NCI-H1694 treated with DMSO at 0.1 percent for 48 hours (cell line): ENCODE data around the gene SMURF1.

Source experiments
- DNase-seq: peaks from one replicate; lab custom pipeline; 2025; lab: John Stamatoyannopoulos, UW

SMURF1 gene

DNA sequence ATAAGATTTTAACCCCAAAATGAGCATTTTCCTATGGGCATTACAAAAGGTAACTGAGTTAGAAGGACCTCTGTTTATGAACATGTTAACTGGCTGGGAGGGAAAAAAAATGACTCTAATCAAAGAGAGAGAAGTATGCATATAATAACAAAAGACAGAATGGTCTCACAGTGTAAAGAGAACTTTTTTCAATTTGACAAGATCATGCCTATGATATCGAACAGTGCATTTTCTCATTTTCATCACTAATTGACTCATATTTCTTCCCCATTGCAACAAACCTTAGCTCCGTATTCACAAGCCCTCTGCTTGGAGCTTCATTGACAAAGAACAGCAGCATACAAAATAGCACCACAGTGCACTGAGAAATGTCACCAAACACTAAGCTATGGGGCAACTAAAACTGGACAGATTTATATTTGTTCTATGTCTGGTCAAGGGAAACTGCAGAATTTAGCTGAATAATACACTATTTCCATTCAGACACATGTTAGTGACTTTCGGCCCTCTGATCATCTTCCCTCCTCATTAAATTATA, 45.6 kb downstream of the SMURF1 start:
- DNase-seq = no peak

DNA sequence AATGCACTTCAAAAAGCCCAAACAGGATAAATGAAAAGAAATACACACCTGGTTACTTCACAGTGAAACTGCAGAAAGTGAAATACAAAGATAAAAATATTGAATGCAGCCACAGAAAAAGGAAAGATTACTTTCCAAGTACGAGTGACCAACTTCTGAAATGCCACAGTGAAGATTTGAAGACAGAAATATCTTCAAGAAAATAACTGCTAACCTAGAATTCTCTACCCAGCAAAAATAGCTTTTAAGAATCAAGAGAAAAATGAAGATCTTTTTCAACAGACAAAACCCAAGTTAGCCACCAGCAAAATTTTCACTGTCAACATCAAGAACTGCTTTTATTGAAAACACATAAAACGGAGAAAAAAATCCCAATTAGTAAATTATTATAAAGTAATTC, 46.2 kb downstream of the SMURF1 start:
- no peak for DNase-seq

DNA sequence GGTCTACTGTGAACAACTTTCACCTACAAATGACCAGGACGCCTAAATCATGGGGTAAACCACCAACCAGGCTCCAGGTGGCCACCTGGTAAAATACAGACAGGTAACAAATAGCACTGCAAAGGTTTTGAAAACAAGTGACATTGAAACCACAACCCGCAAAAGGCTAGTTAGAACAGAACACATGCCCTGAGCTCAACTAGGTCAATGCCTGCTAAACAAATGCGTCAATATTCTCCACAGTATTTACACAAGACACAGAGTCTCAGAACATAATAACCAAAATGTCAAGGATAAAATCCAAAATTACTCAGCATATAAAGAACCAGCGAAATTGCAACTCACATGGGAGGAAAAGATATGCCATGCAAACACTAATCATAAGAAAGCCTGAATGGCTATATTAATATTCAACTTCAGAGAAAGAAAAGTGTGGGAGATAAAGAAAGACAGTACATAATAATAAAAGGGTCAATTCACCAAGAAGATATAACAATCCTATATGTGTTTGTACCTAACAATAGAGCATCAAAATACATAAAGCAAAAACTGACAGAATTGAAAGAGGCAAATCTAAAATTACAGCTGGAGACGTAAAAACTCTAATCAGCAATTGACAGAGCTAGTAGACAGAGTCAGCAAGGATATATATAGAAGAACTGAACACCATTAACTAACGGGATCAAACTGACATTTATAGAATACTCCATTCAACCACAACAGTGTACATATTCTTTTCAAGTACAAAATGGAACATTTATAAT, 47.6 kb downstream of the SMURF1 start:
- no peak for DNase-seq

DNA sequence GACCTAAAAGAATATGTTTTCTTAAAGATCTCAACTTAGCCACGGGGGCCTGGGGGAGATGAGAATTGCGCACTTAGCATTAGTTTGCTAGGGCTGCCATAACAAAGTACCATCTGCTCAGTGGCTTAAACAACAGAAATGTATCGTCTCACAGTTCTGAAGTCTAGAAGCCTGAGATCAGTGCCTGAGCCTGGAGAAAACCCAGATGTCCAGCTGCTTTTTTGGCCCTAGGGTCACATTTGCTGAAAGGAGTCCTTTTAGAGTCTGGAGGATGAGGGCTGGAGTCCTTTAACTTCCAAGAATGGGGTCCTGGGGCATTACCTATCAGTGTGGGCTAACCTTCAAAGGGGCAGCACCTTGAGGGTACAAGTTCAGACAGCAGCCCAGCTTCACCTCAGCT, 48.2 kb downstream of the SMURF1 start:
- DNase-seq = no peak

DNA sequence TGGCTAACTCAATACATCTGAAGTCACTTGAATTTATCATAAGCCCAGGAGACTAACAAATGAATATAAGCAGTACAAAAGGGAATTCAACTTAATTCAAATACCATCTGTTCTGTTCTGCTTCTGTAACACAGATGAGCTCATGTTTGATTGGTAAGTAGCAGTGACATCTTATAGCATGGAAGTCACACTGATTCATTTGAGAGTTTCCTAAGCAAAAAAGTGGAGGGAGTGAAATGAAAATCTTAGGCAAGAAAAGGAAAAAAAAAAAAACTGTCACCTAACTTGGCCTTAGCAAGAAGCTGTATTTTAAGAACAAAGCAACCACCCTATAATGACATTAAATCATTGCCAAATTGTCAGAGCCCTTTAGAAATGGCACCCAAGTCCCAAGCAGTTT, 49.5 kb downstream of the SMURF1 start:
- peak; percentile 74 for DNase-seq

DNA sequence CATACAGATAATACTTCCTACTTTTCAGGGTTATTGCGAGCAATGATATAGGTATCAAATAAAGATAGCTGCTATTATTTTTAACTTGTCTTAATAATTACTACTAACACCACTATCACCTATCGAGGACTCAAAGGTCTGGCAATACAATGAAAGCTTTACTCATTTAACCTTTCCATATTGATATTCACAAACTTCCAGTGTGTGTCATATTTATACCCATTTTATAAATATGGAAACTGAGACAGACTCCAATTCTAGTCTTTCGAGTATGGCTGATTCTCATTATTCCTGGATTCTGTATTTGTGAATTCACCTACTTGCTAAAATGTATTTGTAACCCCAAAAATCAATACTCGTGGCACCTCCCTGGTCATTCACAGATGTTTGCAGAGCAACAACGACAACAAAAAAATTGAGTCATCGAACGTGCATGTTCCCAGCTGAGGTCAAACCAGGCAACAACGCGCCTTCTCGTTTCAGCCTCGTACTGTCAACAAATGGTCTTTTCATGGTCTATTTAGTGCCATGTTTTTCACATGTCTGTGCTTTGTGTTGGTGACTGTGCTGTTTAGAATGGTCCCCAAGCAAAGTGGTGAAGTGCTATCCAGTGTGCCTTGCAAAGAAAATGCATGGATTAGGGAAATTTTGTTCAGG, 51.7 kb downstream of the SMURF1 start:
- peak; percentile 50 for DNase-seq

DNA sequence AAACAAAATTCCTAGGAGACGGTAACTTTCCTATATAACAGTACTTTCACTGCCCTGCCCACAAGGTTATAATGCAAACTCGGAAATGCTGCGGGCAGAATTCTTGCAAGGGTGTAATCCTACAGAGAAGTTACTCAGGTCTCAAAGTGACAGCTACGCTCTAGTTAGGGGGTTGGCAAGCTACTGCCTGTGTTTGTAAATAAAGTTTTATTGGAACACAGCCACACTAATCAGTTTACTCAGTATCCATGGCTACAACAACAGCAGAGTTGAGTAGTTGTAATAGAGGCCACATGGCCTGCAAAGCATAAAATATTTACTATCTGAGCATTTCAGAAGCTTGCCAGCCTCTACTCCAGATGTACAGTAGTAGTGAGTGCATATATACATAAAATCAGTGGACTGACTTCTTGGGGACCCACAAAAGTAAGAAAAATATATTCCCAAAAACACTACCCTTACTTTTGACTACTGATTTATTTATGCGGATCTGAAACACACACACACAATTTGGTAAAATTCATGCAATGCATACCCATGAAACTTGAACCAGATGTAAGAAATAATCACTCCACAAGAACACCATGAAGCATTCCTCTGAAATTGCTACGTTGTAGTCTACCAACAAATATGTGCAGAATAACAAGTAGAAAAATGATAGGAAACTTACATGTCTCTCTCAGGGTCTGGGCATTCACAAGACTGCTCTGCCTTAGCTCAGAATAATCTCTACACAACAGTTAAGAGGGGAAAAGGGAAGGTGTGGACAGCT, 53.0 kb downstream of the SMURF1 start:
- peak; percentile 44 for DNase-seq

DNA sequence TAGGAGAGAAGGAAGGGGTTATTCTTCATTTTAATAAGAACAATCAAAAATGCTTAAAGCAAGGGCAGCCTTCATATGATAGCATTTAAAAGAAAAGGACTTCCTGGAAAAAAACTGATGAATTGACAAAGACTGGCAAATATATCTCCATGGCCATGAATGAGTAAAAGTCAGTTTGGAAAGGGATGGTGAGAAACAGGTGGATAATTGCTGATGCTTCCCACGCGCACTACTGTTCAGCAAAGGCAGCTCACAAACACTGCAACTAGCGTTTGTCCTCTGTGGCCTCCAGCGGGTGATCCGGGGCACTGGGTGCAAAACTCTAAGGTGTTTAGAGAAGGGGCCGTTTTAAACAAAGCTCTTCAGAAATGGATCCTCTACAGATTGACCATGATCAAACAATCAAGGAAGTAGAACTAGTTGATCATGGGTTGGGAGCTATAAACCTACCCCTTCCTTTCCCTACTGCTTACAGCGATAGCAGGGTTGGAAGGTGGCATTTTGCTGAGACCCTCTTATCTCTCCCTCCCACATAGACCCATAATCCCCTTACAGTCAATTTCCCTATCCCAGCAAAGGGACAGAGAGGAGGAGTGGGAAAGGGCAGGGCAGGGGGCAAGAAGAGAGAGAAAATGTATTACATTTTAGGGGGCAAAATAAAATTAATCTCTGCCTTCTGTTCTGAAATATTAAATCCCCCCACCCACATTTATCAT, 53.8 kb downstream of the SMURF1 start:
- no peak for DNase-seq

DNA sequence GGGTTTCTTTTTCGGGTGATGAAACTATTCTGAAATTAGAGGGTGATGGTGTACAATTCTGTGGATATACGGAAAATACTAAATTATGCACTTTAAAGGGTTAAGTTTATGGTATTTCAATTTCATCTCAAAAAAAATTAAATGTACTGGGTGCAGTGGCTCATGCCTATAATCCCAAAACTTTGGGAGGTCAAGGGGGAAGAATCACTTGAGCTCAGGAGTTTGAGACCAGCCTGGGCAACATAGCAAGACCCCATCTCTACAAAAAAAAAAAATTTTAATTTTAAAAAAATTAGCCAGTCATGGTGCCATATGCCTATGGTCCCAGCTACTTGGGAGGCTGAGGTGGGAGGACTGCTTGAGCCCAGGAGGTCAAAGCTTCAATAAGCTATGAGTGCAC, 57.0 kb downstream of the SMURF1 start:
- DNase-seq = no peak

DNA sequence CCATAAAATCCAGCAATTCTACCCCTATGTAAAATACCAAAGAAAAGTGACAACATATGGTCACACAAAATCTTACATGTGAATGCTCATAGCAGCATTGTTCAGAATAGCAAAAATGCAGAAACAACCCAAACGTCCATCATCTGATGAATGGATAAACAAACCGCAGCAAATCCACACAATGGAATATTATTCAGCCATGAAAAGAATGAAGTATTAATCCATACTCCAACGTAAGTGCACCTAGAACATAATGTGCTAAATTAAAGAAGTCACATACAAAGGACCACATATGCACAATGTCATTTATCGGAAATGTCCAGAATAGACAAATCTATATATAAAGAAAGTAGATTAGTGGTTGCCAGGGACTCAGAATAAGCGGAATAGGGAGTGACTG, 57.4 kb downstream of the SMURF1 start:
- no peak for DNase-seq

DNA sequence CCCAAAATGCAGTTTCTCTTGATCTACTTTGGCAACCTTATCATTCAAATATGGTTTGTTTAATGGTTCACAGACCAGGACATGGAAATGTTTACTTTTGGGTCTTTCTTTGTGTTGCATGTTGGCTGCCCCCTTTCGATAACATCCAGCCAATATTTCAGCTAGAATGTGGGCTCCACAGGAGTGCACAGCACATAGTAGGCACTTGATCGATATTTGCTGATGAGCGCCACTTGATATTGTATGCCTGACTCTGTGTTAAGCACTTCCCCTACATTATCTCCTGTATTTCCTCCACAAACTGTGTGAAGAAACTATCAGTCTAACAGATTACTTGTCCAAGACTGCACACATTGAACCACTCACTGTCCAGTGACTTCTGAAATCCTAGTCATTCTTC, 60.2 kb downstream of the SMURF1 start:
- no peak for DNase-seq

DNA sequence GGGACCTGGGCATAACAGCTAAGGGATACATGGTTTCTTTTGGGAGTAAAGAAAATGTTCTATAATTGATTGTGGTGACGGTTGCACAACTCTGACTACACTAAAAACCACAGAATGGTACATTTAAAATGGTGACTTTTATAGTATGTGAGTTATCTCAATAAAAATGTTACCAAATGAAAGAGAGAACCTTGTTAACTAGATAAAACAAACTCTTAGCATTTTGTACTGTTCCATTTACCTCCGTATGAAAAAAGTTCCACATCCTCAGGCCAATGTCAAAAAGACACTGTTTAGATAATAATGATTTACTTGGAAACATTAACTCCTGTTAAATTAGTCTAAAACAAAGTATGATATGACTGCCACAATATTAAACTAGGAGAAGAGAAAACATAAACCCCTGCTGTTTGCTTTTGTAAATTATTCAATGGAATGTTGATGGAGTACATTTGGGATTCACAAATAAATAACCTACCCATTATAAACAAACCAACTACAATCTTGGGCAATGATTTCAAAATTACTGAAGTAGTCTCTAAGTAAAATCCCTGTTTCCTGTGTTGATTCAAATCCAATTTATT, 60.7 kb downstream of the SMURF1 start:
- DNase-seq = no peak

DNA sequence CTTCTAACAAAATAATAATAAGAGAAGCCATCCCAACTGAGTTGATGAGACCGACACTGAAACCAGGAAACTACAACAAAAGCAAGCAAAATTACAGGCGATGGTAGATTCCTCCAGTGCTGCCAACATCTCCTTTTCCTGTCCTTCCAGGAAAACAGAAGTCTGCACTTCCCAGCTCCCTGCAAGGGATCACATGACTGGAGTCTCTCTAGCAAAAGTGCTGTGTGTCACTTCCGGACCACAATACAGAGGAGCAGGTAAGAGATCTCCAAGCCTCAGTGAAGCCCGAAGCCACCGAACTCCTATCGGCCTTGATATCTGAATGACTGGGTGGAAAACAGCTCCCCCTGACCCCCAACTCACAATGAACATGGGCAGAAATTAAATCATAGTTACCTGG, 63.2 kb downstream of the SMURF1 start:
- no peak for DNase-seq

DNA sequence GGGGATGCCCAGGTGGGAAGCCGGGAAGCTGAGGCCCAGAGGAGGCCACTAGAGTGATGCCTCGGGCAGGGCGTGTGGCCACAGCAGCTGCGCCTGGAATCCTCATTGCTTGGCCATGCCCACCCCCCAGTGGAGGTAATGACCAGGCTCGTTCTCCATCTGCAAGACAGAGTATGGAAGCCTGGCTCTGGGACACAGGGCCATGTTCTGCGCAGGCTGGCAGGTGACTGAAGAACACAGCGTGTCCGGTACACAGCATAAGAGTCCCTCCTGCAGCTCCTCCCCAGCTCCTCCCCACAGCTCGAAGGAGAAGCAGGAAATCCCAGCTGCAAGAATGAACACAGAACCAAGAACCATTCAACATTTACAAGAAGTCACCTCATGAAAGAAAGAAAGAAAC, 64.8 kb downstream of the SMURF1 start:
- no peak for DNase-seq

DNA sequence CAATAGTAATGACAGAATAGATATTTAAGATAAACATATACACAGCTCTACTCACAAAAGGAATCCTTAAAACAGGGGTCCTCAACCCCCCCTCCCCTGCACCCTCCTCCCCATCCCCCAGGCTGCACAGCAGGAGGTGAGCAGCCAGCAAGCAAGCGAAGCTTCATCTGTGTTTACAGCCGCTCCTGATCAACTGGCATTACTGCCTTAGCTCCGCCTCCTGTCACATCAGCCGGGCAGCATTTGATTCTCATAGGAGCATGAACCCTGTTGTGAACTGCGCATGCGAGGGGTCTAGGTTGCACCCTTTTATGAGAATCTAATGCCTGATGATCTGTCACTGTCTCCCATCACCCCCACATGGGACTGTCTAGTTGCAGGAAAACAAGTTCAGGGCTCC, 65.5 kb downstream of the SMURF1 start:
- no peak for DNase-seq

DNA sequence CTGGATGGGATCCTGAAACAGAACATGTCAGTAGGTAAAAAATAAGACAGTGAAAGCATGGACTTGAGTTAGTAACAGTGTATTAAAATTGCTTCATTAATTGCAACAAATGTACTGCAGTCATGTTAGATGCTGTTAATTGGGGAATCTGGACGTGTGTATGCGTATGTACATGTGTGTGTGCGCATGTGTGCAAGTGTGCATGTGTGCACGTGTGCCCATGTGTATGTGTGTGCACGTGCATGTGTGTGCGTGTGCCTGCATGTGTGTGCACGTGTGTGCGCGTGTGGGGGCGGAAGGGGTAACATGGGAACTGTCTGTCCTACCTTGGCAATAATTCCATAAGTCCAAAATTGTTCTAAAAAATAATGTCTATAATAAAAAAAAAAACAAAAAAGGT, 67.3 kb downstream of the SMURF1 start:
- no peak for DNase-seq

DNA sequence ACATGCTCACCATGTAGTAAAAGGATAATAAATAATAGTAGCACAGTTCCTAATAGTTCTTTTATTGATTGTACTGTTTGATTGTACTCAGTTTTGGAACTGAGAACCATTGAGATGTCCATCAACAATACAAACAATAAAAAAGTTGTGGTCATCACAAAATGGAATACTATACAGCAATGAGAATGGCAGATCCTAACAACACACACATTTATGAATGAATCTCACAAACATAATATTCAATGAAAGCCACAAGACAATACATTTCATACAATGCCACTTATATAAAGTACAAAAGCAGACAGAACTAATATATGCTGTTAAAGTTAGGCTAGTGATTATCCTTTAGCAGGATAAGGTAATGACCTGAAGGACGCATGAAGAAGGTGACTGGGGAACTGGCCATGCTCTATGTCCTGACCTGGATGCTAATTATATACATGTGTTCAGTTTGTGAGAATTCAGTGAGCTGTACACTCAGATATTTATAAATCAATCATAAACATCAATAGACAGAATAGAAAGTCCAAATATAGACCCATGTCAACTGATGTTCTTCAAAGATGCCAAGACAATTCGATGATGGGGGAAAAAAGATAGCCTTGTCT, 70.0 kb downstream of the SMURF1 start:
- DNase-seq = no peak

DNA sequence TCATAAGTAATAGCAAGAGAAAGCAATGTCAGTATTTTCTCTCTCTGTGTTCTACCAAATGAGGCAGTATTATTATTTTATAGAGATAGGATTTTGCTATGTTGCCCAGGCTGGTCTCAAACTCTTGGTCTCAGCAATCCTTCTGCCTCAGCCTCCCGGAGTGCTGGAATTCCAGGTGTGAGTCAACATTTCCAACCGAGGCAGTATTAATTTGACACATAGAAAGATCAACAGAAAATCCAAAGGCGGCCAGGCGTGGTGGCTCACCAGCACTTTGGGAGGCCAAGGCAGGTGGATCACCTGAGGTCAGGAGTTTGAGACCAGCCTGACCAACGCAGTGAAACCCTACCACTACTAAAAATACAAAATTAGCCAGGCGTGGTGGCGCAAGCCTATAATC, 71.8 kb downstream of the SMURF1 start:
- DNase-seq = no peak

DNA sequence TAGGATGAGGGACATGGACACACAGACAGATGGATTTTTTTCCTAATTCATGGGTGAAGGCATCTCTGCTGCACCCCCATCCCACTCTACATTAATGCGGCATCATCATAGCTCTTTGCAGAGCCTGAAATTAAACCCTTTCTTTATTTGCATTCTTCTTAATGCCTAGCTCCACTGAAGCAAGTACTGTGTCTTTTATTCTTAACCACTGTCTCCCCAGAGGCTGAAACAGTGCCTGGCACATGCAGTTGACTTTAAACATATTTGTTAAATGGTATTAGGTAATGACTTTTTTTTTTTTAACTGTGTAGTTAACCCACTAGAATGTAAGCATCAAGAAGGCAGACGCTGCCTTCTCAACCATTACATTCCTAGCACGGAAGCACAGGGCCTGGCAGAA, 73.5 kb downstream of the SMURF1 start:
- no peak for DNase-seq

DNA sequence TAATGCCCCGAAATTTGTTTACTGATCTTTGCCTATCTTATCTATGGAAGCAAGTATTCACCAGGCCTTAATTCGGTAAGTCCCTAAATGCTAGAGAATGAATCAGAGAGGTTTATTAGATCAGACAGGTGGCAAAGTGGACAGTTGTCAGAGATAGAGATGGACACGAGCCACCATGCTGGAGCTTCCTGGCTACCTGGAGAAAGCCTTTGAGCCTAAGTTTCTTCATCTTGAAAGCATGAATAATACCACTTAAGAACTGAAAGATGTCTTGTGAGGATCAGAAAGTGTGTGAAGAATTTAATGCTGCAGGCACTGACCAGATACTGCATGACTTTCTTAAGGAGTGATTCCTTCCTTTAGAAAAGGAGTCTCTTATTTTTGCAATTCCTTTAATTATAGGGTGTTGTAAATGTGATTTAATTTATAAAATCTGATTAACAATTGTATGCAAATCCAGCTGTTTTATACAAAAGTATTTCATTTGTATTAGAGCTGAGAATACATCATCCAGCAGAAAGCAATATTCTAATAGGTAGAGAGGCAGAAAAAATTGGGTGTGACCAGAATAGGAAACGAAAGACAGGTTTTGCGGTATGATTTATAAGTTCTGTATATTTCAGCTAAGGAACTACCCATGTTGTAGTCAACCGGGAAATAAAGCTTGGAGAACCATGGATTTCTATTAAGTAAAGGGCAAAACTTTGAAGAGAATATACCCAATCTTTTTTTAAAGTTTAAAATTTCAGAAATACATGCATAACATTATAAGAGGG, 82.7 kb downstream of the SMURF1 start:
- DNase-seq = no peak

DNA sequence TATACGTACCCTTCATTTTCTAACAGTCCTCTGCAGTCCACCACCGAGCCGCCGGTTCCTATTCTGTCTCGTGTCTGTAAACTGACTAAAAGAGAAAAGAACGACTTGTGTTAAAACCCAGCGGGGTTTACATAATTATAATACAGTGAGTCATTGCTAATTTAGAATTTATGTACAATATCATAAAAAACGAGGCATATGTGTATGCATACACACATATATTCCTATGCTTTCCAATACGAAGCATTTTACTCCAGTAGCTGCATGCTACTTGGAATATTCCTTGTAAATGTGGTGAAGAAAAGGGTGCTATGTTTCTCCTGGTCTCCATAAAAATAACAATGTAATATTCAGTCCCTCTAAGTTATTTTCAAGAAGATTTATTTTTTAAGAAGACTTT, 89.1 kb downstream of the SMURF1 start:
- DNase-seq = no peak
